GM12872 (cell line): Measurements from ENCODE around the gene ADORA1.

Source experiments
- CTCF ChIP-seq: IDR thresholded peaks from 3 replicates; pipeline ENCODE4 v1.5.1; 2011; ENCODE audit warnings: low read depth, mild to moderate bottlenecking, low read length, moderate library complexity; ENCODE audit not compliant: insufficient read depth

The ADORA1 gene

GRCh38 chr1:203175237-203175826, 47.8 kb downstream of the ADORA1 start, which contains the start of gene MYBPH:
TSS of gene MYBPH (minus strand) at chr1:203175826. CDS start at chr1:203175755, 71 bp downstream.
- no peak for TF ChIP-seq CTCF

GRCh38 chr1:203175827-203176241, 48.3 kb downstream of the ADORA1 start:
- no peak for TF ChIP-seq CTCF

DNA sequence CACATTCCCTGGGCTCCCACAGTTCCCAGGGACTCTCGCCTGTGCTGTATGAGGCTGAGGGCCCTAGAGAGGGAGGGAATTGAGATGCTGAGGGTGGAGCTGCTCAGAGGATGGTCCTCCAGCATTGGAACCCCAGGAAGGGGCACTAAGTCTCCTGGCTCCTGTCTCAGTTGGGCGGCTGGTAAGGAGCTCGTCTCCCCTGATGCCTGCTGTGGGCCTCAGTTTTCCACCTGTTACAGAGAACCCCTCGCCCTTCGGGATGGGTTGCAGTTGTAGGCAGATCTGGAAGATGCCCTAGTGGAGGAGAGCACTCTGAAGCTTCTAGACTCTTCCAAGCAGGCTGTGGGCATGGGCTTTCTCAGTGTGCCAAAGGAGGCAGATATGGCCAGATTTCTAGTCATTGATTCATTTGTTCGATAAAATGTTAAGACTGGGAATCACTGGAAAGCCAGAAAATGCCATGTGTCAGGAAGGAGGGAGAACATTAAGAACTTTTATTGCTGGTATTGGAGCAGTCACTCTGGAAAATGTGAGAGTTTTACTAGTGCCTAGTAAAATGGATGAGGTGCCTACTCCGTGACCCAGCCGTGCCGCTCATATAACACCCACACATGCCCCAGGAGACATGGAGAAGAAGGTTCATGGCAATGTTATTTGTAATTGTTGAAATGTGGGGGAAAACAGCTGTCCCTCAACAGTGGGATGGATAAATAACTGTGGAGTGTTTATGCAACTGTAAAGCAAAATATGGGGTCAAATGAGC, 48.9 kb downstream of the ADORA1 start:
- TF ChIP-seq CTCF = no peak

DNA sequence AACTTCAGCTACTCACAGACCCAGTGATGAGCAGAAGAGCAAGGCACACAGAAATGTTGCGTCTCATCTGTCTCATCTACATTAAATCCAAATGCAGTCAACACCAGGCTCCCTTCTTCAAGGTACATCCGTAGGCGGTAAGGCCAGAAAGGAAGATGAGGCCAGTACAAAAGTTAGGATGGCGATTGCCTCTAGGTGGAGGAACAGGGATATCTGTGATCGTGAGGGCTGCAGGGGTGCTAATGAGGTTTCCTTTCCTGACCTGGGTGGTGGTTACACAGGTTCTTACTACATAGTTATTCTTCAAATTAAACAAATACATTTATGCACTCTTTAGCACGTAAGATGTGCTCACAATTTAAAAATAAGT, 49.5 kb downstream of the ADORA1 start:
- no peak for TF ChIP-seq CTCF

- TF ChIP-seq CTCF = no peak
Observed at GRCh38 chr1:203177470-203178039, 50.0 kb downstream of the ADORA1 start.

DNA sequence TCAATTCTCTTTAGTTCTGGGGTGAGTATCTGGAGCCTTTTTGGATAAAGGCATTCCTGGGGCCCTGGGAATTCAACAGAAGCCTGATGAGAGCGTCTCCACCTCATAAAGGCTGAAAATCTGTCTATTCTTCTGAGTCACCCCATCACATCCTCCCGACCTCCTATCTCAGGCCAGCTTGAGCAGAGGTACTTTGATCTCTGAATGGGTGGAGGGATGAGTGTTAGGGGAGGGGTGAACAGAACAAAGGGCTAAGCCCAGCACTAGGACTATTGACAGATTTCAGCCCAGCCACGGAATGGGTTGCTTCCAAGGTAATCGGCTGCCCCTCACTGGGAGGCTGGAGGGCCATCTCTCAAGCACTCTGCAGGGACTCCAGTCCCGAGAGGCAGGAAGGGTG, 50.6 kb downstream of the ADORA1 start:
- TF ChIP-seq CTCF = no peak

GRCh38 chr1:203178821-203179666, 51.5 kb downstream of the ADORA1 start:
- no peak for TF ChIP-seq CTCF
